Stimulated activated CD4-positive, alpha-beta T cell treated with anti-CD3 and anti-CD28 coated beads, Interleukin-1b, Interleukin-23, amount 100 ng/mL, for 4 hours (primary cell): ENCODE data around the gene PKNOX2.

Source experiments
- DNase-seq, 2 donors: peaks; one replicate each; pipeline ENCODE4 v3.0.0-alpha.2; 2020; ENCODE audit warnings: low read depth in 2 of 2

The PKNOX2 gene

GRCh38 chr11:125284245-125284850 is 119.8 kb downstream of the PKNOX2 start:
- DNase-seq = no peak

GRCh38 chr11:125285844-125286243 is 121.3 kb downstream of the PKNOX2 start:
- DNase-seq = no peak

DNA sequence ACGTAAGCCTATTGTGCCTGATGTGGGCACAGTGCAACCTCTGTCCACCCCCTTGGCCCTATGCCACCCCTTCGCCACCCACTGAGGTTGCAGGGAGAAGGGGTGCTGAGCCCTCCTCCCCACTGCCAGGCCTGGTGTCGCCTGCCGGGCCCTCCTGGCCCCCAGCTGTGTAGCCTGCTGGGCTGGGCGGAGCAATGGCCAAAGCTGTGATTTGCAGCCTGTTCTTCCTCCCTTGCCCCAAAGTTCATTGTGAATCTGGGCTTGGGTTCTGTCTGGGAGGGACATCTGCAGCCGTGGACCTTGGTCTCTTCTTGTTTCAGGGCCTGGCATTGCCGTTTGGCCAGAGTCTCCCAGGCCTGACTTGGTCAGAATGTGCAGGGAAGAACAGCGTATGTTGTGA is 121.9 kb downstream of the PKNOX2 start:
- DNase-seq = no peak

GRCh38 chr11:125287491-125288210 is 123.1 kb downstream of the PKNOX2 start:
- DNase-seq = no peak

DNA sequence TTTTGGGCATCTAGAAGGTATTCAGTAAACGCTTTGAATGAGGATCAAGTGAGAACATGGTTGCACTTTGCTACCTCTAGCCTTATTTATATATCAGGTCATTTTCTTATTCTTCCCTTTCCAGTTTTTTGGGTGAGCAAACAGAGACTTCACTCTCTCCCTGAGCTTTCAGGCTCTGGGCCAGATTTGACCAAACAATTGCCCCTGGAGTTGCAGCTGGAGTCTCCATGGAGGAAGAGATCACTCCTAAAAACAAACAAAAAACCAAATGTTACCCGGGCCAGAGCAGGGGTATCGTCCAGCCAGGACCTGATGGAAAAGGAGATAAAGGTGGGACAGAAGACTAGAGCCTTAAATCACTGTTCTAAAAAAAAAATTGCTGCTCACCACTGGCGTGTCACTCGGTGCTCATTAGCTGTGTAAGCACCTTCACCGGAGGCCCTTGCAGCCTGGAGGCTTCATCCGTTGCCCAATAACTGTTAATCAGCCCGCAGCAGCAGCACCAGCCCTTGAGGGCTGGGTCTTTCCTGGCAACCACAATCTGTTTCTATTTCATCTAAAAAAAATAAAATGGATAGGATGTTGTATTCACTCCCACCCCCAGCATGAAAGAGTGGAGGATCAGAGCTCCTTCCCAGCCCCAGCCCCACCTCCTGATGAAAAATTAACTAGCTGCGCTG is 125.0 kb downstream of the PKNOX2 start:
- DNase-seq = no peak

DNA sequence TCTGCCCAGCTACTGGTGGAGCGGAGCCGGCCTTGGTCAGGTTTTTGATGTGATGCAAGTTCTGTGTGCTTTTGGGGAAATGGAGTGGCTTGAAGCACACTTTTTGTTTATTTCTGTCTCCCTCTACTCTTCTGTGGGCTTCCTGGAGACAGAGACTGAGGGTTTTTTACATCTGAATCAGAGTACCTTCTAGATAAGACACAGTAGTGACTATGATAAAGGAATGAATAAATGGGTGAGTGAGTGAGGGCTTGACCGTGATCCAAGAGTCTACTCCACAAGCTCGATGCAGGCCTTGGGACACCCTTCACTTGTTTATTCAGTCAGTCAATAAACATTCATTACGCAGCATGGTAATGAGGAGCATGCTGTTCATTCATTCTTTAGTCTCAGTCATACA is 125.7 kb downstream of the PKNOX2 start:
- no peak for DNase-seq

DNA sequence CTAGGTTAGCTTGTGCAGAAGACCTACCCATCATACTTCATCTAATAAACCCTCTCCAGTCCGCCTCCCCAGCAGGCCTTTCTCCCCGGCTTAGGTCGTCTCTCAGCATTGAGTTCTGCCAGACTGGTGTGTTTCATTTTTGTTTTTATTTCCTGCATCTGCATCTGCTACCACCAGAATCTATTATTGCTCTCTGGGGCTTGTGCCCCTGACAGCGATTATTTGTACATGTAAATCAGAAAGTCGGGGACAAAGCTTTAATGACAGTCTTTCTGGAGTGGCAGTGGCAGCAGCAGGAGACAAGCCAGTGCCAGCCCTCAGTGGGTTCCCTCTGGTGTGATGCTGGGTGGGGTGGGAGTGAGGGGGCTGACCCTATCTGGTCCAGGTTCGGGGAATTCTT is 127.5 kb downstream of the PKNOX2 start:
- DNase-seq = no peak

GRCh38 chr11:125293596-125293995 is 129.0 kb downstream of the PKNOX2 start:
- no peak for DNase-seq

DNA sequence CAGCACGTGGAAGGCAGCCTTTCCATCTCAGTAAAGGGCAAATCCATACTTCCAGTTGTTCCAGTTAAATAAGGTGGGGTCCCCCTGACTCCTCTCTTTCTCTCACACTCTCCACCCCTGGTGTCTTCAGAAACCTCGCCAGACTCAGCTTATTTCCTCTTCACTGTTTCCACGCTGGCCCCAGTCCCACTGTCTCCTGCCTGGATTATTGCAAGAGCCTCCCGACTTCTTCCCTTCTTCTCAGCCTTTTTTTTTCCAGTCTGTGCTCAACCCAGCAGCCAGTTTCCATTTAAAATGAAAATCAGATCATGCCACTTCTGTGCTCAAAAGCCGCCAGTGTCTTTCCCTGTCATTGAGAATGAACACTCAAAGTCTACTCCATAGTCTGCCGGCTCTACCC is 131.4 kb downstream of the PKNOX2 start:
- no peak for DNase-seq

DNA sequence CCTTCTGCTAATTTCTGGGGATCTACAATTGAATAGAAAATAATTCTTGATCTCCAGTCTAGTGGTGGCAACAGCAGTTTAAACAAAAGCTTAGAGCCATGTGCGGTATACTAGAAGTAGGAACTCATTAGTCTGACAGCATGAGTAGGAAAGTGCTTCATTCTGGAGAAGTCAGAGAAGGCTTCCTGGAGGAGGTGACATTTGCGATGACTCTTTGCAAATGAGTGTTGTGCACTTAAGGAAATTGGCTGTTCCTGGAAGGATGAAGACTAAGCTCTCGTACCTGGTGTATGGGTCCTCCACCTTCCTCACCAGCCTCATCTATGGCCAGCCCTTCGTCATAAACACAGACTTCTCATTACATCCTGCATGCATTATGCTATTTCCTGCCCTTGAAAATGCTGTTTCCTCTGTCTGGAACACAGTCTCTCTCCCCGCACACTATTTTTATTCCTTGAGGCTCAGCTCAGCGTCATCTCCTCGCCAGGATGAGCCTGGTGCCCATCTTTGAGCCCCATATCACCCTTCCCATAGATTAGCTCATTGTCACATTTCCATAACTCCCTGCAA is 132.9 kb downstream of the PKNOX2 start:
- no peak for DNase-seq

- DNase-seq = no peak
Observed at GRCh38 chr11:125299061-125299615, 134.6 kb downstream of the PKNOX2 start.

DNA sequence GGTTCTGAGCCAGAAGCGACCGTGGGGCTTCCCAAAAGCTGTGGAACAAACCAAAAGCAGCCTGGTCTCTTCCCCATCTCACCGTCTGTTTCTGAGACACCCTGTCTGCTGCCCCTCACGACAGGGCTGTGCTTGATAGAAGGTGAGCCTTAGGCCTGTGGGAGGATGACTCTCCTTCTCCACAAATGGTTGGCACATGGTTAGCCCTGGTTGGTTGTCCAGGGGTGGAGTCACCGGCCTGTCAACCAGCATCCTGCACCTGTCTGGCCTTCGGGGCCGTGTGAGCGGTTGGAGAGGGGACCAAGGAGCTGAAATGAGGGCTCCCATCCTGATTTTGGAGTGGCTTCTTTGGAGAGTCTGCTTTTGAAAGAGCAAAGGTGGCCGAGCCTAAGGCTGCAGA is 135.3 kb downstream of the PKNOX2 start:
- DNase-seq = no peak

GRCh38 chr11:125300791-125301218 is 136.3 kb downstream of the PKNOX2 start:
- DNase-seq = no peak

- no peak for DNase-seq
Observed at GRCh38 chr11:125301346-125301745, 136.8 kb downstream of the PKNOX2 start.

- no peak for DNase-seq
Observed at GRCh38 chr11:125303186-125303585, 138.6 kb downstream of the PKNOX2 start.

GRCh38 chr11:125303694-125304093 is 139.1 kb downstream of the PKNOX2 start:
- no peak for DNase-seq

DNA sequence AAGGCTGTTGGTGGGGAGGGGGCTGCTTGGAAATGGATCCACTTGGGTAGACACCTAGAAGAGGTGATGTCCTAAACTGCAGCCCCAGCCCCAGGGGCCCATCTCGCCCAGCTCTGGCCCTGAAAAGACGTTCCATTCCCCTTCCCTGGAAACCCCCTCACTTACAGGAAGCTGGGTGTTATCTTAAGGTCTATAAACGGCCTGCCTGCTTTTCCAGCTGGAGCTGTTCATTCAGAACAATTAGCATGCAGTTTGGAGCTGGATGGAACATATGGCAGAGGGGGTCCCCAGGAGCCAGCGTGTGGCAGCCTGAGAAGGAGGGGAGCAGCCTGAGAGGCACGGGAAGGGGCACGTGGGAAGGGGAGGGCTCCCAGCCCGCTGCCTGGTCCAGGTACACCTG is 139.6 kb downstream of the PKNOX2 start:
- no peak for DNase-seq

- no peak for DNase-seq
Observed at GRCh38 chr11:125304876-125305275, 140.3 kb downstream of the PKNOX2 start.

DNA sequence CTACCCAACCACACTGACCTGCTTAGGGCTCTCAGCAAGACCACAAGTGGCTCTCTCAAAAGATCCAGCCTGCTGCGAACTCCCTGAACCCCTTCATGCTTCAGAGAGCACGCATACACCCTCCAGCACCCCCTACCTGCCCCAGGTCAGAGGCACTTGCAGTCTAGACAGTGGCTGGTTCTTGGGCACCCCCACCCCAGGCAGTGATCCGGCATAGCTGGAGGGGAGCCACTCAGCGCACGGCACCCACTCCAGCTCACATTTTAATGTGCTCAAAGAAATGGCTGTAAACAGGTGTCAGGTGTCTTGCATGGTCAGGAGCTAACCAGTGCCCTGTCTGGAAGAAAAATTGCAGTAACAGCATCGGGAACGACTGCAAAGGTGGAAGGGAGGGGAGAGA is 140.8 kb downstream of the PKNOX2 start:
- no peak for DNase-seq

- DNase-seq = no peak
Observed at GRCh38 chr11:125306476-125306875, 141.9 kb downstream of the PKNOX2 start.

DNA sequence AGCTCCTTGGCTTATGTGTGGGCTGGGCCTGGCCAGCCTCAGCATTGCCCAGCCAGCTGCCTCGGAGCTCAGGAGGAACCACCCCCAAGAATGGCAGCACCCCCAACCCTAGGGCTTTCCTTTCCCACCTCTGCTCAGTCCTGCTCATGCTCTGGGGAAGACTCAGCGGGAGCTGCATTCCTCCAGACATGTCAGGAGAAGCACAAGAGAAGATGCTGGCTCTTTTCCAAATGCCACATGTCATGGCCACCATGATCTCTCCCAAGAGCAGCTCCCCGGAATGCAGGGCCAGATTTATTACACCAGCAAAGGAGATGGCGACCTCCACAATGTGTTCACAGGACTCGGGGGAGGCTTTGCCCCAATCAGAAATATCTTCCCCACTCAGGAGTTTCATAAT is 143.7 kb downstream of the PKNOX2 start:
- no peak for DNase-seq

DNA sequence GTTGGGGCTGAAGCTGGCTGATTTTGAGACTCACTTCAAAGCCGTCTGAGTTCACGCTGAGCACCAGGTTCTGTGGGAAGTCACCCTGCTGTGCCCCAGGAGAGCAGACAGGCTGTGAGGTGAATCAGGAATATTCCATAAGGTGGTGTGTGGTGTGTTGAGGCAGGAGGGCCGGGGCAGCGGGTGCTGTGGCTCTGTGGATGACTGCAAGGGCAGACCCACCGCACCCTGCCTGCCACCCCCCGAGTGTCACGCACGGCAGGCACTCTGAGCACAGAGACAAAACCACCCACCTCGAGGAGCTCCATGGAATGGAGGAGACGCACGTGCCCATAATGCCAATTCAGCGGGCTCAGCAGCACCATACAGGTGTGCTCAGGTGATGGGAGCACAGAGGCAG is 147.8 kb downstream of the PKNOX2 start:
- DNase-seq = no peak
